ENCODE data around the gene PRR18.
A peak's percentile ranks its signal among the peaks of the same experiment; 100 is the strongest.

PRR18 gene

GRCh38 chr6:166308033-166308768, at the start of gene PRR18:
TSS of gene PRR18 (minus strand) at chr6:166308392. CDS start at chr6:166308142, 250 bp downstream.
- TF ChIP-seq CTCF (conservative IDR thresholded peaks at IDR 0.05; ENCODE audit: low read depth, low read length): no peak
- peak within 1 kb of the TSS; percentile 41 for H3K4me3 ChIP-seq (ENCODE audit: low read length)
- no peak for DNase-seq (ENCODE audit: low read depth)

- no peak for DNase-seq (ENCODE audit: low read depth)
- TF ChIP-seq CTCF (conservative IDR thresholded peaks at IDR 0.05; ENCODE audit: low read depth, low read length): no peak
- no peak overlapping the region for H3K4me3 ChIP-seq (ENCODE audit: low read length)
Observed at GRCh38 chr6:166355552-166355951, 47.4 kb upstream of the PRR18 start.

DNA sequence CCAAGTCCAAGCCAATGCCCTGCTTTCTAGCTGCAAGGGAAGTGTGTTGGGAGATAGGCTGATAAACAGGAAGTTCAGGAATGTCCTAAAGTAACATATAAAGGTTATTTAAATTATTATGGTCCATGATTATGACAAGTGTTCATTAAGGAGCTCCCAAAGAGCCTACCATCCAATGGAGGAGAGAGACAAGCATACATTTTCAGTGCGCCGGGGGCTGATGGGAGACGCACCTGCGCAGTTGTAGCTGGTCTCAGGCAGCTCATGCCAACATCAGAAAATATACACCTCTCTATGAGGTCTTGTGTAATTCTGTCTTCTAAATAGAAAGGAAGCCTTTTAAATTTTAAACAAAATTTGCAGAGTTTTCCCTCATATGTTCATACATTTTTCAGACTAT, 46.8 kb upstream of the PRR18 start:
- TF ChIP-seq CTCF (conservative IDR thresholded peaks at IDR 0.05; ENCODE audit: low read depth, low read length): no peak
- H3K4me3 ChIP-seq (ENCODE audit: low read length): no peak overlapping the region
- no peak for DNase-seq (ENCODE audit: low read depth)

GRCh38 chr6:166354143-166354542, 46.0 kb upstream of the PRR18 start:
- TF ChIP-seq CTCF (conservative IDR thresholded peaks at IDR 0.05; ENCODE audit: low read depth, low read length): no peak
- DNase-seq (ENCODE audit: low read depth): no peak
- no peak overlapping the region for H3K4me3 ChIP-seq (ENCODE audit: low read length)

DNA sequence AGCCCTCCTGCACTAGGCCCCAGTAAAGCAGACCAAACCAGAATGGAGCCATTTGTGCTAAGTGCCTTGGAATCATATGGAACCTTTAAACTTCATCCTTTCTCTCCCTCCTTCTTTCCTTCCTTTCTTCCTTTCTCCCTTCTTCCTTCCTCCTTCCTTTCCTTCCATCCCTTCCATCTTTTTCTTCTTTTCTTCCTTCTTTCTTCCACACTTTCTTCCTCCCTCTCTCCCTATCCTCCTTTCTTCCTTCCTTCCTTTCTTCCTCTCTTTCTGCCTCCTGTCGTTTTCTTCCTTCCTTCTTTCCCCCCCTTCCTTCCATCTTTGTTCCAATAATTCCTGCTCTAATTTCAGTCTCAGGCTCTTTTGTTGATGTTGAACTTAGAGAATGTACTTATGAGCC, 45.3 kb upstream of the PRR18 start:
- TF ChIP-seq CTCF (conservative IDR thresholded peaks at IDR 0.05; ENCODE audit: low read depth, low read length): no peak
- no peak for DNase-seq (ENCODE audit: low read depth)
- no peak overlapping the region for H3K4me3 ChIP-seq (ENCODE audit: low read length)

- DNase-seq (ENCODE audit: low read depth): no peak
- no peak overlapping the region for H3K4me3 ChIP-seq (ENCODE audit: low read length)
- no peak for TF ChIP-seq CTCF (conservative IDR thresholded peaks at IDR 0.05; ENCODE audit: low read depth, low read length)
Observed at GRCh38 chr6:166352923-166353322, 44.7 kb upstream of the PRR18 start.

DNA sequence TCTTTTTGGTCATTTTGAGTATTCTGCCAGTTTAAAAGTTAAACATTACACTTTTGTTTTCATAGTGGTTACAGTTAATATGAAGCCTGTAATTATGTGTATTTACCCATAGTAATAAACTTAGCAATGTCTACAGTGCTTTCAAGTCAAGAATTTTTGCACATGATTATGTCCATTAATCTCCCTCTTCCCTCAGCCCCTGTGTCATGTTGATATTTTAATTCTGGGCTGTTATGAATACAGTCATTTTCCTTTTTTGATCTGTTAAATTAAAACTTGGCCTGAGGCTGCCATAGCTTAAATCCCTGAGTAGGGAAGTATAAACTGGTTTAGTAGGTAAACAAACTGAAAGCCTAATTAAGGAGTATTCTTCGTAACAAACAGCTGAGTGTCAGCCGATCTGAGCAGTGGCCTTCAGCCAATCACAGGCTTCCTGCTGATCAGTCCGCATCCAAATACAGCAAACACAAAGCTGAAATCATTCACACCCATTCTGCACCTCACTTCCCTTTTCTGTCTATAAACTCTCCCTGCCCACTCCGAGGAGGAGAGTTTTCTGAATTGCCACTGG, 43.6 kb upstream of the PRR18 start:
- peak; percentile 67 for DNase-seq (ENCODE audit: low read depth)
- H3K4me3 ChIP-seq (ENCODE audit: low read length): peak overlapping the region; percentile 30
- no peak for TF ChIP-seq CTCF (conservative IDR thresholded peaks at IDR 0.05; ENCODE audit: low read depth, low read length)

Data from retinal pigment epithelial cell (primary cell).